Lung microvascular endothelial cell (primary cell): ENCODE data around the gene SLC8B1. TPM values are rescaled to one million over a fixed set of nuclear protein-coding genes. Genes with fewer than 3 reads are reported as not detected.

ENCODE experiments used
- DNase-seq, 2 donors: peaks; one replicate each; pipeline versions ENCODE4 v3.0.0 to v3.0.0-alpha.2; 2010; ENCODE audit warnings: low read depth in 2 of 2
- total RNA-seq: library from RNA; depleted of rRNA; stranded (reverse); fragments of >200 nt; gene quantifications from 2 replicates; pipeline ENCODE4 v1.2.1, GENCODE V29; 2014

Gene SLC8B1
- total RNA-seq, 1 donor from 2014 or later: 17.9 TPM

- DNase-seq: no peak
Observed at GRCh38 chr12:113296557-113297213, 38.2 kb downstream of the SLC8B1 start.

DNA sequence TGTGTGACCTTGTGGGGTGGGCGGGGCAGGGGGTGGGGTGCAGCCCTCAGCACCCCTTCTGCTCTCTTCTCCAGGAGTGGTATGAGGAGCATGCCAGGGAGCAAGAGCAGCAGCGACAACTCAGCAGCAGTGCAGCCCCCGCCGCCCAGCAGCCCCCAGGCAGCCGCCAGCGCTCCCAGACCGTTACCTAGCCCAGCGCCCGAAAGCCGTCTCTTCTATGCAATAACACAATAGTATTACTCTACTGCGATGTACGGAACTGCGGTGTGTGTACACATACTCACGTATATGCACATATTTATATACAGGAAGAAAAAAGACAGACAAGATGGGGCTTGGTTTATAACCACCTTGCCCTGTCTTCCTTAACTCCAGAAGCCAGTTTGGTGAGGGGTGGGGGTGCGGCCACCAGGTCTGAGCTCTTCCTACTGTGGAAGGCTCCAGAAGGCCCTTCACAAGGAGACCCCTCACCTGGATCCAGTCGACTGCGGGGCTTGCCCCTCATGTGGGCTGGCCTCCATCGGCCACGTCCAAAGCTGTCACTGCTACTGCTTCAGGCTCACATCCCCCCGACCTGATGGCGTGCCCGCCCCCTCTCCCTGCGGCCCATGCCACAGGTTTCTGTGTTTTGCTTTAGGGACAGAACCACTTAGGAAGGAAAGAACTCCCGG, 38.9 kb downstream of the SLC8B1 start:
- DNase-seq: no peak

DNA sequence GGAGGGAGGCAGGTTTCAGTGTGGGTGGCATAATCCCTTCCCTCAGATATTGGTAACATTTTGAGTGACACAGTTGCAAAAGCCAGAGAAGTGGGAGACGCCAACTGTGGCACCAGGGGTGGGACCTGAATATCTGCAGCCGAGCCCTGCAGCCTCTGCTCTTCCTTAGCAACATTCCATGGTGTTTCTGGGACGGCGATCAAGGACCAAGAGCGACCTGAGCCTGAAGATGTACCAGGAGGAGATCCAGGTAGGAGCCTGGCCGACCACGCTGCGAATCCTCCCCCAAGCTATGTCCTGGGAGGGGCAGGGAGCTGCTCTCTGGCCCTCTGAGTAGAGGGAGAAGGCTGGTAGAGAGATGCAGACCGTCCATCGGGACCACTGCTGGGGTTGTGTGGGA, 41.8 kb downstream of the SLC8B1 start:
- no peak for DNase-seq

- DNase-seq: no peak
Observed at GRCh38 chr12:113292547-113292946, 42.4 kb downstream of the SLC8B1 start.

DNA sequence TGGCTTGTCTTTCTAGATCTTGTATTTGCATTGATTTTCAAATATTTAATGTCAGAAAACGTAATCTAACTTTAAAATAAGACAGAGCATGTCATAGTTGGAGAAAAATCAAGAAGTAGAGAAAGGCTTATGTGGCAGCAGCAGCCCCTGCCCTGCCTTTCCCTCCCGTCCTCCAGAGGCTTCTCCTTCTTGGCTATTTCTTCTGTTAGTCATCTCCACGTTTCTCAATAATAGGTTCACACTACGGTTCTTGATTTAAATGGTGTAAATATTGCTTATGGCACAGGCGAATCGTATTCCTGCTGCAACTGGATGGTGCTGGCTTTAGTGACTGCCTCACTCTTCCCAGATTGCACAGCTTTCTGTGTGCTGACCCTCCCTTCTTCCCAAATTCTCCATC, 42.8 kb downstream of the SLC8B1 start:
- DNase-seq: no peak

GRCh38 chr12:113291586-113291985, 43.3 kb downstream of the SLC8B1 start:
- no peak for DNase-seq

DNA sequence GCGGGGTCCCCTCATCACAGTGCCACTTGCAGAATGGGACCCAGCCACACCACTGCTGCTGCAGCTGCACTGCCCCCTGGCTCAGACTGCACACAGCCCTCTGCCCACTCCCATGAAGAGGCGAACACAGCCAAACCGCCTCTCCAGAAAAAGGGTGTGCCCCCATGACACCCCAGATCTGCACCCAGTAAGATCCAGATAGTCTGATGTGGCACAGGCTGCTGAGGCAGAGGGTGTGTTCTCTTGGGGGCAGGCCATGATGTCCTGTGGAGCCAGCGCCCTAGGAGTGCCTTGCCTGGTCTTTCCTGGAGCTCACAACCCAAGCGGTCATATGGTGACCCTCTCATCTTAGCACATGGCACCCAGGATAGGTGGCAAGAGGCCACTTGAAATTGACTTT, 44.4 kb downstream of the SLC8B1 start:
- DNase-seq: no peak

DNA sequence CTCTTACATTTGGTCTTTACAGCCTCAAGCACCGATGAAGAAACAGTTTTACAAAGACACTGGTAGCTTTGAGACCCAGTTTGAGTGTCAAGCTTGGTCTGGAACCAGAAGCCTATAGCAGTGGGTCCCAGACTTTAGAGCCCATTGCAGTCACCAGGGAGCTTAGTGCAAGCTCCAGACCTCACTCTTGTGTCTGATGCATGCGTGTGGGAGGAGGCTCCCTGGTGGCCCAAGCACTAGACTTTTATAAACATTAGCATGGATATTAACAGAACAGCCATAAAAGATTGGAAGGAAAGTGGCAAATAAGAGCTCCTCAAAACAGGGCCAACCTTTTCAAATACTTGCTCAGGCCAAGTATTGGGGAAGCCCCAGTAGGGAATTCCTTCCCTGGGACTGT, 45.5 kb downstream of the SLC8B1 start:
- DNase-seq: no peak

GRCh38 chr12:113287899-113288282, 47.0 kb downstream of the SLC8B1 start:
- no peak for DNase-seq

GRCh38 chr12:113287146-113287898, 47.6 kb downstream of the SLC8B1 start:
- DNase-seq: no peak

DNA sequence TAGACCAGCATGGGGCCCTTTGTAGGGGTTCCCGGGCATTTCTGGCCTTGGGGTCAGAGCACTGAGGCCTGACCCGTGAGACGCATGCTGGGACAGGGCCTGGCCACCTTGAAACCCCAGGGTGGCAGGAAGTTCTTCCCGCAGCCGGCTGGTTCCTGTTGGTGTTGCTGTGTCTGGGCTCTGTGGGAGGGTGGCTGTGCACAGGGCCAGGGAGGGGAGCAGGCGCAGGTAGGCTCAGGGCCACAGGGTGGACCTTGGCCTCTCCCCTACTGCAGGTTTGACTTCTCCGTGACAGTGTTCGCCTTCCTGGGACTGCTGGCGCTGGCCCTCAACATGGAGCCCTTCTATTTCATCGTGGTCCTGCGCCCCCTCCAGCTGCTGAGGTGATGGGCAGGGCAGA, 48.2 kb downstream of the SLC8B1 start:
- DNase-seq: no peak

DNA sequence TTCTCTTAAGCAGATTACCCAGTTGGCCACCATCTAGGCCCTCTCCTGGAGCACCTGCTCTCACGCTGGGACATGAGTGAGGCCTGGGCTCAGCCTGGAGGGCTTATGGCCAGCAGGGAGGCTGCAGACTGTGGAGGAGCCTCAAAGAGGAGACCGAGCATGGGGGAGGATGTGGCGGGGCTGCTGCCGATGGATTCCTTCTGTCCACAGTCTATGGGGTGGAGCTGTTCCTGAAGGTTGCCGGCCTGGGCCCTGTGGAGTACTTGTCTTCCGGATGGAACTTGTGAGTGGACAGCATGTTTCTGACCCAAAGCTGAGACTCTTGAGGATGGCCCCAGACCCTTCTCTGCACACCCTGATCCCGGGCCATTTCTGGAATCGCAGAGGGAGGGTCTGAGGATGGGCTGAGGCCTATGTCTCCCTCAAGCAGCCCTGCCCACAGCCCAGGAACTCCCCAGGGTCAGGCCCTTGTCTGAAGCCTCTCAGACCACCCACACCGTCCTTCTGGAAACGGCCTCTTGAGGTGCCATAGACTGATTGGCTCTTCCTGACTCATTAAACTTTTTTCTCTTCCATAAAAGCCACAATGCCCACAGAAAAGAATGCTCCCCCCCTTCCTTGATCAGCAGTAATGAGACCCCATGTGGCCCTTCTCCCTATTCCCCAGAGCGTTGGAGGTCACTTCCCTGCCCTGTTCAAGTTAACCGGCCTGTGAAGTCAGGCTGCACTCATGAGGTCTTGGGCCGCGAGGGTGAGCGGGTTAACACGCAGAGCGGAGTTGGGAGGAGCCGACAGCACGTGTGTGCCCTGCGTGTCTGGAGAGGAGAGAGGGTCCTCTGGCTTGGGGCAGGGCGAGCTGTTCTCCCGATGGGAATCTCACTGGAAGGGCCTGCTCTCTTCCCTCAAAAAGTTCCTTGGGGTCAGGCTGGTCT, 49.0 kb downstream of the SLC8B1 start:
- DNase-seq: no peak

DNA sequence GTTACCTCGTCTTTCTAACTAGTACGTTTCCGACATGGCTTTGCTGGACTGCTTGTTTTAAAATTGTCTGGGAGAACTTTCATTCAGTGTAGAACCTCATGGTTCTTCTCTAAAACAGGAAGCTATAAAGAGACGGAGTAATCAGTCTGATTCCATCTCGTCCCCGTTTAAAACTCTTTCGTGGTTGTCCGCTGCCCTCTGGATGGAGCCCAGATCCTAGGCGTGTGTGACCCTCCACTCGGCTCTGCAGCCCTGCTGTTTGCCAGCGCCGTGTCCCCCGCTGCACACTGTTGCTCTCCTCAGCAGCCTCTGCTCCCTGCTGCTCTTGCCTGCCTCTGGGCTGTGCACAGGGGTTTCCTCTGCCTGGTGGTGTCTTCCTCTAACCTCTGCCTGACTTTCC, 50.2 kb downstream of the SLC8B1 start:
- DNase-seq: no peak

DNA sequence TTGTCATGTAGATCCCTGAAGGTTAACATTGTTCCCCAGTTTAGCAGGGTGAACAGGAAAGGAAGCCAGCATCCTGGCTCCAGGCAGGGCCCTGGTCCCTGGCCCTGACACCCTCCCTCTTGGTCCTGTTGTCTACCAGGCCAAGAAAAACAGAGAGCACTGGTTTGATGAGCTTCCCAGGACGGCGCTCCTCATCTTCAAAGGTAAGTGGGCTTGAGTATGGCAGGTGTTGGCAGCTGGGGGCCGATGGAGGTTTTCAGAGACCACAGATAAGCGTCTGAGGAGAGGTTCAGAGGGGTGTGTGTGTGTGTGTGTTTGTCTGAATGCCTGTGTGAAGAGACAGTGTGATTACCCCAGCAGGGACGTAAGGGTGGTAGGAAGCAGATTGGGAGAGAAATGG, 56.3 kb downstream of the SLC8B1 start:
- DNase-seq: no peak

DNA sequence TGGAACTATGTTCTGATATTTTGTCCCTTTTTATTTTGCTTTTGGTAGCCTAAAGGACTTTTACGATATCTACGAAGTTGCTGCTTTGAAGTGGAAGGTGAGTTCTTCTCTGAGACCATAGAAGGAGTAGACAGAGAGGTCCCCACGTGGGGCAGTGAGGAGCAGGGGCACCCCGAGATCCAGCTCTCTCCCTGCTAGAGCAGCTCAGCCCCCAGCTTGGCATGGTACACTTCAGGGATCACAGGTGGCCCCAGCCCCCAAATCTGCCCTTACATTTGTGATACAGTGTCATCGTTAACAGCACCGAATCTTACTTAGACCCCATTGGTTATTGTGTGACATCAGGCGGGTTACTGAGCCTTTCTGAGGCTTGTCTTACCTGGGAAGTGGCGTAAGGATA, 56.8 kb downstream of the SLC8B1 start:
- DNase-seq: no peak

DNA sequence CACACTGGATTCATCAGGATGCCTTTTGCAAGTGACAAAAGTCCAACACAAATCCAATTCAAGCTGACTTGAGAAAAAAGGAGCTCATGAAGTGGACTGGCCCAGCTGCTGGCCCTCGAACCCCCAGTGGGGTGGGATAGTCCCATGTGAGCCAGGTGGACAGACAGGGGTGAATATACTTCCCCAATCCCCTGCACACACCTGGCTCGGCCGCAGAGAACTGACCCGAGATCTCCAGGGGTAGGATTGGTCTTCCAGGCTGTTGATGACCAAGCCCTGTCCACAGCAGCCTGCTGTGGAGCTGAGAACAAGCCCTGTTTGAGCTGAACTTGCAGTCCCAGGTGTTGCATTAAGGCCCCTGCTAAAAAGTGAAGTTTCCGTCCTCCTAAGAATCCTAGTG, 57.4 kb downstream of the SLC8B1 start:
- DNase-seq: no peak

GRCh38 chr12:113276946-113277500, 57.9 kb downstream of the SLC8B1 start:
- DNase-seq: no peak

DNA sequence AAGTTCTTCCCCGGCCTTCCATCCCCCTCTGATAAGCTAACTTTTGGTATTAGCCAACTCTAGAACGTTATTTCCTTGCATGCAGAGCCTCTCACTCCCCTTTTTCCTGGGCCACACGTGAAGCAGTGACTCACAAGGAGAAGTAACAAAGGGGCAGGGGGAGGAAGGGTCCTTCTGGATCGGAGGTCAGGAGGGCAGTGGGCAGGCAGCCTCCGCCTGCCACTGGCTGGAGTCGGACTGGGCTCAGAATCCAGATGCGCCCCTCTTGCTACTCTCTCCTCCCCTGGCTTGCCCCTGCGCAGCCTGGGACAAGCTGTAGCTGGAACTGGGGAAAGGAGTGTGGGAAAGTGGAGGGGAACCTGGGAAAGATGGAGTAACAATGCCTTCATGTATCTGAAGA, 58.6 kb downstream of the SLC8B1 start:
- DNase-seq: no peak

DNA sequence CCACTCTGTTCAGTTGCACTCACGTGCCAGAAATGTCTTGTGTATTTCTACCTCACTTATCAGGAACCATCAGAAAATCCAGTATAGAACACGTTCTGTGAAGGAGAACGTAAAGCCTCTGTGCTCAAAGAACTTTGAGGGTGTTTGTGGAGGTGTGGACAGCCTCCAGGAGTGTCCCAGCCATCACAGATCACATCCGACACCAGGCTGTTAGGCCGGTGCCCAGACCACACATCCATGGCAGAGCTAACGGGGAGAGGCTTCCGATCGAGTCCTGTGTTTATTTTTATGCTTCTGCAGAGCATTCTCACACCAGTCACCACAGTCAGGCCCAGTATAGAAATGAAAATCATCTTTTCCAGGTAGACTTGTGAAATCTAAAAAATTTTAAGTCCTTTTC, 60.1 kb downstream of the SLC8B1 start:
- no peak for DNase-seq

- peak in 1 of 2 donors; percentile 20 for DNase-seq
Observed at GRCh38 chr12:113273053-113273725, 61.7 kb downstream of the SLC8B1 start.
